GM18499 (cell line): Measurements from ENCODE around the gene SLC39A1.
A peak's percentile ranks its signal among the peaks of the same experiment; 100 is the strongest.

Experiments
- ATAC-seq: cut with Tn5 transposase; IDR thresholded peaks from one replicate; pipeline ENCODE4 v1.9.1; 2021; ENCODE audit warnings: moderate number of reproducible peaks; ENCODE audit not compliant: insufficient read depth, unreplicated experiment

Gene SLC39A1

DNA sequence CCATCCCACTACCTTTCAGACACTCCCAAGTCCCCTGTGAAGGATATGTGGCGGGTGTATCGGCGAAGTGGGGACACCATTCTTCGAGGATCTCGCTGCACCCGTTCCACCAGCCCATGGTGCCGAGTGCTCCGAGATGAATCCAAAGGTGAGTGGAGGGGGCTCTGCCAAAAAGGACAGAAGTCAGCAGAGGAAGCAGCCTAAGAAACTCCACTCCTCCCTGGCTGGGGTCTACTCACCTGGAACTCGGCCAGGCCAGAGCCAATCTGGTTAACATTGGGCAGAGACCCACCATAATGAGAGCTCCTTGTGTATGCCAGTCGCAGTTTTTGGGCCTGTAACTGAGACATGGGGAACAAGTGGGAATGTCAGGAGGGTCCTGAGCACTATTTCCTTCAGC is 8.5 kb downstream of the SLC39A1 start:
- no peak for ATAC-seq

DNA sequence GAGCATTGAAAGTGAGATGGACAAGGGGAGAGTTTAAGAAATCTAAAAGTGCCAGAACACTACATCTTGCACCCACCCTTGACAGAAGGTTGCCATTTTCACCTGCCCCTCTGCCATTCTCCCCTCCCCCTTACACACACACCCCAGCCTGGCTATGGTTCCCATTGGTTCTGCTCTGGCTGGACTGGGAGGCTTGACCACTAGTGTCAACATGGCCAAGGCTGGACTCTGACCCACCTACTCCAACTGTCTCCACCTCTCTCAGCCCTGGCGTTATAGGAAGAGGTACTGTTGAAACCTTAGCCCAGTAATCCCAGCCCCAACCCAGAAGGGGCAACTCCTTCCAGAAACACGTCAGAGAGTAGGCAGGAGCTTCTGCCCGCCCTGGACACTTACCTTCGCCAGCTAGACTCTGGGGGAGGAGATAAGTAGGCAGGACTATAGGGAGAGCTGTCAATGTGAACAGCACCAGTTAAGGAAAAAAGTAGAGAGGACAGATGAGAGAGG is 9.4 kb downstream of the SLC39A1 start:
- no peak for ATAC-seq

DNA sequence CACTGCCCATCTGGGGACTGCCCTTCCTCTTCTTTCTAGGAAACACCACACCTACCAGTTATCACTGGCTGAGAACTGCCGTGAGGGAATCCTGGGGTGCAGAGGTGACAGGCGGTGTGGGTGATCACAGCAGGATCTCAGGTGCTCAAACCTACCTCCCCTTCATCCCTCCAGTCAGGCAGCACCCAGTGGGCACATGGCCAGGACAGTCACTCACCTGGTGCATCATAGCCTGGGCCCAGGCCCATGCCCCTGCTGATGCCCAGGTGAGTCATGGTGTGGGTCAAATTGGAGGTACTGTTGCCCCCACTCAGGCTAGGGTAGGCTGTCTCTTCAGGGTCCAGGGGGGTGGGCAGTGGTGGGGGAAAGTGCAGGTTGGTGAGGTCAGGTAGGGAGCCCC is 11.5 kb downstream of the SLC39A1 start:
- ATAC-seq = no peak

DNA sequence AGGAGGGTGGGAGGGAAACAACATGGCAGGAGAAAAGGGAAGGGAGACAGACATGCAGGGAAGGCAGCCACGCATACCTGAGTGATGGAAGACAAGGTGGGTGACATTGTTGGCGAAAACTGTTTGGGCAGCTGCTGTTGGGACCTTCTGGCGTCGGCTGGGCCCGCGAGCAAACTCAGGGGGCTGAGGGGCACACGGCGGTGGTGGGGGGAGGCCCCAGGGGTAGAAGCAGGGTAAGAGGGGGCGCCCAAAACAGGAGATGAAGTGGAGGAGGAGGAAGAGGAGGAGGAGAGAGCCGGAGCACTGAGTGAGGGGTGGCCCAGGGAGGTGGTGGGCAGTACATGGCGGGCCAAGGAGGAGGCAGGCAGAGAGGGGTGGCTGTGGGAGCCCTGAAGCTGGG is 12.2 kb downstream of the SLC39A1 start:
- no peak for ATAC-seq

DNA sequence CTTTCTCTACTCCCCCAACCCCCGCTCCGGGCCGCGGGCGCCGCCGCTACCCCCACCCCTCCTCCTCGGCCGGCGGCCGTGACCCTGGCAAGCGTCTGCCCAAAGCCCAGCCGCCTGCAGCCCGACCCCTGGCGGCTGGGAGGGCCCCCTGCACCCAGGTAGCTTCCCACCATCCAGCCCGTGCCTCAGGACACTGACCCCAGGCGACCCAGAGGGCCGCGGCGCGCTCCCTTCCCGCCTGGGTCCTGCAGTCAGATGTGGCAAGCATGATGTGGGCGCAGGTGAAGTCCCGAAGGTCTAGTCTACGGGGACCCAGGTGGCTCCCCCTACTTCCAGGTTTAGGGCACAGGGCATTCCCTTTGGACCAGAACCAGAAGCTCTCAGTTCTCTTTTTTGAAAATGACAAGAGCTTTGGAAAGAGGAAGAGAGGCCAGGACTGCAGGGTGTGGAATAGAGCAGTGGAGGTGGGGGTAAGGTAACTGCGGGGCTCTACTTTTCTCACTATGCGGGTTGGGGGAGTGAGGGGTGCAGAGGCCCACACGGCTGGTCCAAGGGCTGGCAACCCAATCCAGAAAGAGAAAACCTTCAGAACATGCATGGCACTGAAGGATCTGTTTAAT is 16.6 kb downstream of the SLC39A1 start, which contains the start of gene DENND4B:
TSS of gene DENND4B (minus strand) at position 97 of the 620 bp plus-strand sequence. CDS start 2,344 bp downstream, outside the sequence.
- peak; percentile 29 for ATAC-seq

DNA sequence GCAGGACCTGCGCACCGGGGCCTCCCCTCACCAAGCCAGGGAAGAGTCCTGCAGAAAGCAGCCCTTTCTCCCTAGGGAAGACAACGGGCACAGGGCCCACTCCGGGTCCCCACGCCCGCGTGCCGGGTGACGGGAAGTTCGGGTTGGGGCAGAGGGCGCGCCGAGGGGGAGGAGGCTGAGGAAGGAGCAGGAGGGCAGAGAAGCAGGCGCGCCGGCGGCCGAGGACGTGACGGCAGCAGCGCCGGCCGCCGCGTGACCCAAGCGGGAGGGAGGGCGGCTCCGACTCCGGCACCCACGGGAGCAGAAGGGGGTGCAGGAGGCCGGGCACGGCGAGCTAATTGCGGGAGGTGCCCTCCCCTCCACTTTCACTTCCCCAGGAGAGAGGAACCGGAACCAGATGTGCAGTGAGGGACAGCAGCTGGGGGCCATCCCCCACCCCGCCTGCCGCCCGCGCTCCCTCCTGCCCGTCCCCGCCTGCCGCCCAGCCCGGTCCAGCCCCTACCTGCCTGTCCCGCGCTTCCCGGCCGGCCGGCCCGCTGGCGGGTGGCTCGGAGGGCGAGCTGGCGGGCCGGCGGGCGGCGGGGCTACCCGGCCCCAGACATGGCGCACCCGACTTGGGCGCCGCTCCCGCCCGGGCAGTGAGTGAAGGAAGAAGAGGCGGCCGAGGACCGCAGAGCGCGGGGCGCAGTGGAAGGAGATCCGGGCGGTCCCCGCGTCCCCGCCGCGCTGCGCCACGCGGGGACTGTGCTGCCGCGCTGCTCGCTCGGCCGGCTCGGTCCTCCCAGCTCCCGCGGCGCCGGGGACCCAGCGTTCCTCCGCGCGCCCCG is 17.3 kb downstream of the SLC39A1 start:
- ATAC-seq = peak; percentile 48

DNA sequence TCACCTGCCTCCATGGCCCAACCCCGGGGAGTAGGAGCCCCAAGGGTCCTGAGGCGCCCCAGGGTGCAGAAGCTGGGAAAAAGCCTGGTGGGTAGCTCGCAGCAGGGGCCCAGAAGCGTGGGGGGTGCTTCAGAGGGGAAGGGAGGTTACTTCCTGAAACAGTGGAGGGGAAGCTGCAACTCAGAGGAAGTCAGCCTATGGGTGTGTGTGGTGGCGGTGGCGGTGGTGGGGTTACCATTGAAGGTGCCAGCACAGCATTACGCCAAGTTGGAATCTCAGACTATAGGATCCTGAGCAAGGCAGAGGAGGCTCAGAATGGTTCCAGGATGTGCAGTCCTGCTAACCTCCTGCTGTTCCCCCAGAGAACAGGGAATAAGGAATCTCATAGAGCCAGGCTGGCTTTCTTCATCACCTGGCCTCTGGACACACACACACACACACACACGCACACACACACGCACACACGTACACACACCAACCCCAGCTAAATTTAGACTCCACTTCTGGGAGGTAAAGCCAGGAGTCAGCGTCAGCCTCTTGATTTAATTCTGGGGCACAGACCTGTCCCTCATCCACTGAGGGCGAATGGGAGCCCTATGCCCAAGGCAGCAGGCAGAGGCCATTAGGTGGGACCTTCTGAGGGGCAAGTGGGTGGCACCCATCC is 18.1 kb downstream of the SLC39A1 start:
- no peak for ATAC-seq

DNA sequence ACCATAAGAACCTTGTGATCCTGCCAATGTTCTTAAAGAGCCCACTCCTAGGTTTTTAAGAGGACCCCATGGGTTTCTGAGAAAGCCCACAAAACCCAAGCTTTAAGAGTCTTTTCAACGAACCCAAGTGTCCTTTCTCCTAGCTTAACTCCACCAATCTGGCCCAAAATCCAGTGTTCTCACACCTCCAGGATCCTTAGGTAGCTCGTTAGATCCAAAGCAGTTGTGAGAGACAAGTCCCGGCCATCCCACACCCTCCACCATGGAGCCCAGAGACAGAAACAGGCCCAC is 18.6 kb downstream of the SLC39A1 start:
- ATAC-seq = no peak

DNA sequence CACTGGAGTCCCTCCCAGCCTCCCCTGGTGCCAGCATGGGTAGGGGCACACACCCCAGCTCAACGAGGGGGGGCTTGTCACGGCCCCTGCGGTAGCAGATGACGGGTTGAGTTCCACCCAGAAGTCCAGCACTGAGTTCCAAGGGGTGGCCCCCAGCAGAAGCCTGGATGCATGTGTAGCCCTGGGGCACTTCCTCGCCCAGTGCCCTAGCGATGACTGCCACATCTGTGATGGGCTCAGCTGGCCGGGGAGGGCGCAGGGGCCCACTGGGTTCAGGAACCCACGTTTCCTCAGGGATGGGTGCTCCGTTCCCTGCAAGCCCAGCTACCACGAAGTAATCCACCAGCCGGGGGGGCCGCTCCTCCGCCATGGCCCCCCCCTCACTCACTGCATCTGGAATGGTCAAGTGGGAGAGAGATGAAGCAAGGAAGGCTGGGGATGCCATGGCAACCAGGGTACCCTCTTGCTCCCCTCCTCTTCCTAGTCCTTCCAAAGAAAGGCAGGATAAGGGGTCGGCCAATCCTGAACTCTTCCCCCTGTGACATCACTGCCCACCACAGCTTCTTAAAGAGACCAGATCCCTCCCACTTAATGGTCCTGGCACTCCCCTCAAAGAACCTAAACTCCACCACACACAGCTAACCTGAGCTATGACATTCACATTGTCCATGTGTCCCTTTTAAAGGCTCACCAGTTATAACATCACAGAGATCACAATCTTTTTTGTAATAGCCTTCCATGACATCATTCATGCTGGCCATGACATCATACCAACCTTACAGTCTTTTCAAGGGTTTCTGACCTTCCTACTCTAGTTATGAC is 19.1 kb downstream of the SLC39A1 start:
- ATAC-seq = no peak

DNA sequence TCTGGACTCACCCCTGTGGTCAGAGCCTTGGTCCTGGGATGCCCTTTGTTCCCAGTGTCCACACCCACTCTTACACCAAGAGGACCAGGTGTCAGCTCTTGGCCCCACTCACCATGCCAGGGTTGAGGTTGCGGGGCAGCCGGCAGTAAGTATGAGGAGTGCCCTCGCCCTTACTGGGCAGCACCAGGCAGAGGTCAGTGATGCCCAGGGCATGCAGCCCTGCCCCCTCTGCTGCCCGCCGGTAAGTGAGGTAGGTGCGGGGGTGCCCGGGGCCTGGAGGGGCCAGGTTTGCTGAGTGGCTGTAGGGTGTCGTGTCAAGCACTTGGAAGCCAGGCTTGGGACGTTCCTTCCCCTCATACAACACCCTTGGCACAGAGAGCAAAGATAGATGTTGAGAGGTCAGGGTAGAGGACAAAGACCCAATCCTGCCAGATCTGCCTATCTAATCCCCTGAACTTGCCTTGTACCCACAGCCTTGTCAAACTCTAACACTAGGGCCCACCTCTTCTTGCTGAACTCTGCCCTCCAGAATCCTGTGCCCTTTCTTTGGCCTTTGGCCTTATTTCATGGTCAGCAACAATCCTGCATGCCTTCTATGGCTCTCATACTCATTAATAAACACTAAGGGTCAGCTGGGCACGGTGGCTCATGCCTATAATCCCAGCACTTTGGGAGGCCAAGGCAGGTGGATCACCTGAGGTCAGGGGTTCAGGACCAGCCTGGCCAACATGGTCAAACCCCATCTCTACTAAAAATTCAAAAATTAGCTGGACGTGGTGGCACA is 20.4 kb downstream of the SLC39A1 start:
- no peak for ATAC-seq

DNA sequence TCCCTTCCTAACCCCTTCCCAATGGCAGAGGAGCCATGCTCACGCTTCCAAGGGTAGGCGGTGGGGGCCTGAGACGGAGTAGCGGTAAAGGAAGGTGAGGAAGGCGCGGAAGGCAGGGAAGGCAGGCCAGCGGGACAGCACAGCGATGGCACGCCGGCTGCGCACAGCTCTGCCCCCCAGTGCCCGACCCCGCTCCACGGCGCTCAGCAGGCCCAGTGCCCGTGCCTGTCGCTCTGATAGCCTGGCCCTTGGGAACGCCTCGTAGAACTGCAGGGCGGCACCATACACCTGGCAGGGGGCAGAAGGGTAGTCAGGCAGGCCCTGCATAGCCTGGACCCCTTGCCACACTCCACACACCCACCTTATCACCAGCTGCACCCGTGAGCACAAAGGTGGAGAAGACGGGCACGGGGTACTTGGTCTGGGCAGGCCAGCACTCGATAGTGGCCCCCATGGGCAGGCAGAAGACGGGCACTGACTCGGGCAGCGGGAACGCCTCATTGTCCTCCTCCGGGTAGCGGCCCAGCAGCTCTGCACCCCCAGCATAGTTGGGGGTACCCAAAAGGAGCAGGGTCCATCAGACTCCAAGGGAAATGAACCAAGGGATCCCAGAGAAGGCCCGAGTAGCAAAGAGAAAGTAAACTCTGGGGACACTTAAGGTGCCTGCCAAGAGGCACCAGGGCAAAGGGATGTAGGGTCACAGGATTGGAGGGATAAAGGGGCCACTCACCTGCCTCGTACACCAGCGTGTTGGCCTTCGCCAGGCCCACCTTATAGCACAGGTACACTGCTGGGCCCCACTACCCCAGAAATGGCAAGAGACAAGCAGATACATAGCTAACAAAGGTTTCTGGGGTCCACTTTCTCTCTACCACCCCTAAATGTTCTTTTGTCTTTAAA is 21.3 kb downstream of the SLC39A1 start:
- no peak for ATAC-seq

DNA sequence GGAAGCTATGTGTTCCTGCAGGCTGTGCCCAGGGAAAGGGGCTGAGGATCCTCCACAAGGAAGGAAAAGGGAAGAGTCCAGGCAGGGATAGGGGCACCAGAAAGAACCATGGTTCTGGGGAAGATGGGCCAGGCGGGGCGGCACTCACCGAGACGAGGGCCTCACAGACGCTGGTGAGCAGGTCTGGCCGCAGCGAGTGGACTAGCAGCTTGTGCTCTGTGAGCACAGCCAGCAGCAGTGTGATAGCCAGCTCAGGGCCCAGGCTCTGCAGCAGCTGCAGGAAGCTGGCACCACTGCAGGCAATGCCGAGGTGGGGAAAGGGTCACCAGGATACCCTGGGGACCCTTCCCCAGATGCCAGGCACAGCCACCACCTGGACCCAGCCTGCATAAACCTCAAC is 22.6 kb downstream of the SLC39A1 start:
- no peak for ATAC-seq

DNA sequence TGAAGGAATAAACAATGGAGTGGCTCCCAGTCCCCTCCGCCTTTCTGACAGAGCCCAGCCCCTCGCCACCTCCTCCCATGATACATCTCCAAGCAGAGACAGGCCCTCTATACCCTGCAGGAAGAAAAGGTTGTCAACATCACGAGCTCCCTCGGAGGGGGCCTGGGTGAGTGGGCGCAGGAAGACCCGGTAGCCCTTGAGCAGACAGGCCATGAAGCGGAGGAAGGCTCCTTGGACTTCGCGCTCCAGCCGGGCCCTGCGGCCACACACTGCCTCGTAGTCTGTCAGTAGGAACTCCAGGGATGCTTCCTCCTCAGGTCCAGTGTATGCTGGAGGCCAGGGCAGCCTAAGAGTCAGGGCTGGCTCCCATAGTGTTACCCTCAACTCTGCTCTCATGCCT is 23.9 kb downstream of the SLC39A1 start:
- ATAC-seq = no peak

DNA sequence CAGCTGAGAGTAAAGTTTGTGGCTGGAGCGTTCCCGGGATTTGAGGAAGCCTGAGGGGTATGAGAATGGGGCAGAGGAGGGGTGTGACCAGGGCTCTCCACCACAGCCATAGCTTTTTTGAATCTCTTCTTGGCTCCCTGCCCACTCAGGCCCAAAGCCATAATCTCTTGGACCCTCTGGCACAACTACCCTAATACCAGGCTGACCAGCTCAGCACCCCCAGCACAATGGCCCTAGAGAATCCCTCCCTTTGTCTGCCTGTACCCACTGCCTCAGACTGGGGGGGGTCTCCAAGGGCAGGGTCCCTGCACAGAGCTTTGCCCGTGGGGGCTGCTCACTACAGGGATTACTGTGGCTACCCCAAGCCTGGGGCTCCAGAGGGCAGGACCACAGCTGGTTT is 24.3 kb downstream of the SLC39A1 start:
- no peak for ATAC-seq

DNA sequence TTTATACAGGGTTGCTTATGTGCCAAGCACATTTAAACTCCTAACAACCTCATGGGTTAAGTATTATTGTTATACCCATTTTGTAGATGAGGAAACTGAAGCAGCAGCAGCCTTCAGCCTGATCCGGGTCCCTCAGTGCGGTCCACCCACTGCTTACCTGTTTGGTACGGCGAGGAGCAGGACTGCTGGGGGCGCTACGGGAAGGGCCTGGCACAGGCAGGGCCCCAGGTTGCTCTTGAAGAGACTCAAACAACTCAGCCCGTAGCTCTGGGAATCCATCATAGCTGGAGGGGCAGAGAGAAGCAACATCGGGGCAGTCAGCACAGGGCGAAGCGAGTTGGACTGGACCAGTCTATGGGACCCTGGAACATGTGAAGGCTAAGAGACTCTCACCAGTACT is 26.0 kb downstream of the SLC39A1 start:
- no peak for ATAC-seq

DNA sequence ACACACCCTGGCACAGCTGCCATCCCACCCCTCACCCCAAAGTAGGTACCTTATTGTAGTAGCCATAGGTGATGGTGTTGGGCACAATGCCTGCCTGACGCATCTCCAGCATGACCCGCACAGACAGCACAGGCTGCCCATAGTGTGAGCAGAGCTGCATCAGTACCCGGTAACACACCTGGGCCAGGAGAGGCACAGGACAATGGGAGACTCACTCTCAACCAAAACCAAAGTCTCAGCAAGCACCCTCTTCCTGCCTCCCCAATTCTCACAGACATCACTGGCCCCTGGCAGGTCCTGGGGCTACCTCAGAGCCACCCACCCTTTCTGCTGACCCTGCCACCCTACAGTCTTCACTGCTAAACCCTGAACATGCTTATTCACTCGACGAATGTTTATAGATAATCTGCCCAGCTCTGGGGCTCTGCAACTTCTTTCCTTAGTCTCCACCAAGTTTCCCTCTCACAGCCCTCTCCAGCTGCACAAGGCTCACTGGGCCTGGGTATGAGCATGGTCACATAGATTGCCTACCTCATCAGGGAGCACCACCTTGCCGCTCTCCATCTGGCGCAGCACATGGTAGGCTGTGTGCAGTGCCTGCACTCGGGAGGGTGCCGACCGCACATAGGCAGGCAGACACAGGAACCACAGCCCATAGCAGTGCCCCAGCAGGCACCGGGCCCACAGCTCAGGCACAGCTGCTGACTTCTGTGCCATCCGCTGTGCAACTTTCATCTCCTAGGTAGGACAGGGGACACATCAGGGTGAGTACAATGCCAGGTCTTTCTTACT is 27.1 kb downstream of the SLC39A1 start:
- ATAC-seq = no peak

DNA sequence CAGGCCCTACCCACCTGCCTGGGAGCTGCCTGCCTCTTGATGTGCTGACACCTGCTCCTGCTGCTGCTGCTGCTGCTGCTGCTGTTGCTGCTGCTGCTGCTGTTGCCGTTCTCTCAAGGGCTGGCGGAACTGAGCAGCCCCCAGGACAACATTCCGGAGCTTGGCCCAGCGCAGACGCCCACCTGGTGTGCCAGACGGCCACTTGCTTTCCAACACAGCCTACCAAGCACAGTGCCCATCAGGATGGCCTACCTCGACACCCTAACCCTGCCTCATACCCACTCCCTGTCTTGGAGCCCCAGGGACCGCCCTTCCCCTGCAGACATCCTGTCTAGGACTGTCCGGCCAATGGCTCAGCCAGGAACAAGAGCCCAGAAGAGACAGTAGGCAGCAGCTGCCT is 28.6 kb downstream of the SLC39A1 start:
- ATAC-seq = no peak

DNA sequence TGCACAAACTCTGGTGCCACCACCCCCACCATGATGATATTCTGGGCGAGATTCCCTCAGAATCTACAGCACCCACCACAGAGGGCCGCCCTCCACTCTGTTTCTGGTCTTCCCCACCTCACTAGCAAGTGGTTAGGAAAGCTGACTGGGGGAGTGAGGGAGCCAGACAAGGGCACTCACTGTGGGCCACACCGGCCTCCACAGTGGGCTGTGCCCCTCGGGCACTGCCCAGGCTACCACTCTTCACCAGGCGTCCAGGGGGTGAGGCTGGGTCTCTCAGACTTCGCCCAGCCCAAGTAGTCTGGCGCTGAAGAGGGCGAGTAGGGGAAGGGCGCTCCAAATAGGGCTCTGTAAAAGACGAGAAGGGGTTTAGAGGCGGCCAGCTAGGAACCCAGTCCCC is 29.4 kb downstream of the SLC39A1 start:
- ATAC-seq = no peak
